GM08714 (cell line): ENCODE measurements around the gene CD37.

ENCODE experiments used
- H3K4me3 ChIP-seq: fragments of 200-500 bp; sonication (Bioruptor generic); 2 replicates; pipeline ENCODE4 v1.5.1; 2014; ENCODE audit warnings: mild to moderate bottlenecking, low read length, inconsistent platforms
- ZNF274 ChIP-seq: IDR thresholded peaks from 2 replicates; pipeline ENCODE4 v1.6.1; 2012; ENCODE audit warnings: mild to moderate bottlenecking, low read depth, low read length

CD37 gene

DNA sequence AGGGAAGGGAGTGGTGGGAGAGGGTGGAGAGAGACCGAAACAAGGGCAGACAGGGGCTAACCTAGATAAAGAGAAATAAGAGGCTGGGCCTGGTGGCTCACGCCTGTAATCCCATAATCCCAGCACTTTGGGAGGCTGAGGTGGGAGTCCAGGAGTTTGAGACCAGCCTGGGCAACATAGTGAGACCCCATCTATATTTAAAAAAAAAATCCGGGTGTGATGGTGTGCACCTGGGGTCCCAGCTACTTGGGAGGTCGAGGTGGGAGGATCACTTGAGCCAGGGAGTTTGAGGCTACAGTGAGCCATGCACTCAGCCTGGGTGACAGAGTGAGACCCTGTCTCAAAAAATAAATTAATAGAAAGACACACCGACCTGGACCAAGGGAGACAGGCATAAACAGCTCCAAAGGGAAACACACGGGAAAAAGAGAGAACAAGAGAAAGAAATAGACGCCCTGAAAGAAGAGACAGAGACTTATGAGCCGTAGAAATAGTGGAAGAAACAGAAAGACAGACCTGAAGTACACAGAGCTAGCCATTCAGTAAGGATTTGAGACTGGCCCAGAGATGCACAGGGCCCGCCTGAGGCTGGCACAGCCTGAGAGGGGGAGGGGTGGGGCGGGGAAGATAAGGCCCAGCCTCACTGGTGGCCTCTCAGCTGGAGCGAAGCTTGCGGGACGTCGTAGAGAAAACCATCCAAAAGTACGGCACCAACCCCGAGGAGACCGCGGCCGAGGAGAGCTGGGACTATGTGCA, 2.2 kb downstream of the CD37 start:
- no peak overlapping the region for H3K4me3 ChIP-seq
- no peak for TF ChIP-seq ZNF274

DNA sequence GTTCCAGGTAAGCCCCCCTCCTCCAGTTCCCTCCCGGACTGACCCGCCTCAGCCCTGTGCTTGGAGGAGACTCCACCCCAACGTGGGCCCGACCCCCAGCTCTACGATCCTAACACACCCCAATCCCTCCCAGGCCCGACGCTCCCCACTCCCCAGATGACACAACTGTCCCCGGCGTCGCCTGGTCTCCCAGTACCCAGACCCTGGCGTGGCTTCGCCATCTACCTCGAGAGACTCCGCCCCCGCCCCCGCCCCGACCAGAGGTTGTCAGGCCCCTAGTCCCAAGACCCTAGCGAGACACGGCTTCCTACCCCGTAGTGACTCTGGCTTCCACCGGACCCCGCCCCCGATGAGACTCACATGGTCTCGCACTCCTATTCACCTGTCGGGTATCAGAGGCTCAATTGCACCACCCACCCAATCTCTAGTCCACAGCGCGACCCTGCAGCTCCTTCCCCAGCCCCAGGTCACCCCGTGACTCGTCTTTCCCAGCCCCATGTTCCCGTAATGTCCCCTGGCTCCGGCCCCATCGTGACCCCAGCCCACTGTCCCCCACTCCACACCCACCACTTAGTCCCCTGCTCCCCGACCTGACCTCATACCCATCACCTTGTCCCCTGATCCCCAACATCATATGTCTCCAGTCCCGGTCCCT, 2.9 kb downstream of the CD37 start:
- no peak overlapping the region for H3K4me3 ChIP-seq
- TF ChIP-seq ZNF274 = no peak

DNA sequence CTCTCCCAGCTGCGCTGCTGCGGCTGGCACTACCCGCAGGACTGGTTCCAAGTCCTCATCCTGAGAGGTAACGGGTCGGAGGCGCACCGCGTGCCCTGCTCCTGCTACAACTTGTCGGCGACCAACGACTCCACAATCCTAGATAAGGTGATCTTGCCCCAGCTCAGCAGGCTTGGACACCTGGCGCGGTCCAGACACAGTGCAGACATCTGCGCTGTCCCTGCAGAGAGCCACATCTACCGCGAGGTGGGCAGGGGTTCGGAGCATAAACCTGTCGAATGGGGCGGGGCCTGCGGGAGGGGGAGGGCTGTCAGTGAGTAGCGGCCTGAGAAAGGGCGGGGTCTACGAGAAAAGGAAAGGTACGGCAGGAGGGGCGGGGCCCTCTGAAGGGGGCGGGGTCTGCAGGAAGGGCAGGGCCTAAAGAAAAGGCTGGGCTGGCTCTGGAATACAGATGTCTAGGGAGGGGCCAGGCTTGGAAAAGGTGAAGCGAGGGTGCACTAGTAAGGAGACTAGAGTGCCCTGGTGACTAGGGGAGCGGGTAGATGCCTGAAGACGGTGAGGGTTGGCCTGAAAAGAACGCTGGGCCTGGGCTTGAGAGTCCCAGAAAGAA, 3.6 kb downstream of the CD37 start:
- H3K4me3 ChIP-seq = no peak overlapping the region
- TF ChIP-seq ZNF274 = no peak

DNA sequence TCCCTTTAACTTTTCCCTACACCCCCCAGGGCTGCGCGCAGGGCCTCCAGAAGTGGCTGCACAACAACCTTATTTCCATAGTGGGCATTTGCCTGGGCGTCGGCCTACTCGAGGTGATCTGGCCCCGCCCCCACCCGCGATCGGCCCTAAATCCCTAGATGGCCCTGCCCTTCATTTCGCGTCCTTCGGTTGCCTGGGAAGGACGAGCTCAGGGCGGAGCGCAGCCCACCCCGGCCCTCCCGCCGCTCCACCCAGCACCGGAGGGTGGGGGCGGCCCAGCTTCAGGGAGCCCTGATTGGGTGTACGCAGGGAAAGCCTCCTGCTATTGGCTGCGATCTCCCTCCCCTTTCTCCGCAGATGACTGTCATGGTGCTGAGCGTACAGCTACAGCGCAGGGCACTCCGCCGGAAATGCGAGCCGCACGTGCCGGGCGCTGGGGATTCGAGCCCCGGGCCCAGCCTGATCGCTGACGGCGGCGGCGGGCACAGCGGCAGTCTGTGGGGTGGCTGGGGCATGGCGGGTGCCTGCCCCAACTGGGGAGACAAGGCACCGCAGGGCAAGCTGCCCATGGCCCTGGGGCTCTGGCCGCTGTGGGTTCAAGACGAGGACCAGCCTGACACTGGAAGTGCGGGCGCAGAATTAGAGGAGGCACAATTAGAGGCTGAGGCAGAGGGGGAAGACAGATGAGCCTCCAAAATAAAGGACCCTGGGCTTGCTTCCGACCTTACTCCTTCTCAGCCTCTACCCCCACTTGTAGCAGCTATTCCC, 4.3 kb downstream of the CD37 start:
- TF ChIP-seq ZNF274 = no peak

DNA sequence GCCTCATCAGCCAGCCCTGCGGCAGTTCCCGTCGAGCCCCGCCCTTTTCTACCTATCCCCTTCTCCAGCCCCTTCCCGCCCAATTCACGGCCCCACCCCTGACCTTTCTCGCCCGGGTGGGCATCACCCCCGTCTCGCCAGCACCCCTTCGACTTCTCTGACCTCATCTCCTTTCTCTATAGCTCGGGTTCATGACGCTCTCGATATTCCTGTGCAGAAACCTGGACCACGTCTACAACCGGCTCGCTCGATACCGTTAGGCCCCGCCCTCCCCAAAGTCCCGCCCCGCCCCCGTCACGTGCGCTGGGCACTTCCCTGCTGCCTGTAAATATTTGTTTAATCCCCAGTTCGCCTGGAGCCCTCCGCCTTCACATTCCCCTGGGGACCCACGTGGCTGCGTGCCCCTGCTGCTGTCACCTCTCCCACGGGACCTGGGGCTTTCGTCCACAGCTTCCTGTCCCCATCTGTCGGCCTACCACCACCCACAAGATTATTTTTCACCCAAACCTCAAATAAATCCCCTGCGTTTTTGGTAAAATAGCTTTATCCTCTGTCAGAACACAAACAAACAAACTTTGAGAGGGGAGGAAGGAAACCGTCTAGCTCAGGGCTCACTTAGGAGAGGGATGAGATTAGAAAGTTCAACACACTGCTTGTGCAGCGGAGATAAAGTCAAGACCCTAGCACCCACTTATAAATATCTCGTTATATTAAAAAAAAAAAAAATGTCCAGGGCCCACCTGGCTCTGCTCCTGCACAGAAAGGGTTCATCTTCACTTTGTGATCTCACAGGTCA, 5.1 kb downstream of the CD37 start:
- no peak for TF ChIP-seq ZNF274
- no peak overlapping the region for H3K4me3 ChIP-seq

More for the DNA sequence above, 4.3 kb downstream of the CD37 start:
- no peak overlapping the region for H3K4me3 ChIP-seq

DNA sequence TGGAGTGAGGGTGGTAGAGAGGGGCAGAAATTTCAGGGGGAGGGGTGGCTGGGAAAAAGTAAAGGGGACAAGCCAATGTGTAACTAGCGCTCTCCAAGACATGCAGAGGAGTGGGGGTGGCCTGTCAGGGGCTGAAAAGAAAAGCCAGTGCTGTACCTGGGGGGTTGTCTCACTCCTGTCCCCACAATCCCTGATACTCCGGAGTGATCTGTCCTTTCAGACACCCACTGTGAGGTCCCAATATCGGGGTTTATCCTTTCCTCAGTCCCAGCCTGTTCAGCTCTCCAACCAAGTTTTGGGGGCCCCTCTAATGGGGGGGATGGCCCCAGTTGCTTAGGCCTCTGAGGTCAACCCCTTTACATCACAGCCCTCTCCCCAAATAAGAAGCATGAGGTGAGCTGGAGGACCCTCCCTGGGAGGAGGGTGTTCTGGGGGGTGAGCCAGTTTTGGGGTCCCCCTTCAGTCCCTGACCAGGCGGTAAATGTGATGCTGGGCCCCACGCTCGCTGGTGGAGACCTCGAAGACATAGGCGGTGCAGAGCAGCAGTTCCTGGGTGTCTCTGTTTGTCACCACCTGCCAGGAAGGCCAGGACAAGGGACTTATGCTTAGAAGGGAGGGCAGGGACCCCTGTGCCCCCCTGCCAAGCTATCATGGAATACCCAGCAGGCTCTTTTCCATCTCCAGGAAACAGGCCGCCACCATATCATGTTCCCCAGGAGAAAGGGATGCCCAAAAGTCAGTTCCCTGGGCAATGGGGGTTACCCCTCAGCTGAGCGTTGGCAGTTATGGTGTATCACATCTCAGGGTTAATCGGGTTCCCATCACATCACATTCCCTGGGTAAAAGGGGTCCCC, 5.9 kb downstream of the CD37 start:
- H3K4me3 ChIP-seq = no peak overlapping the region
- no peak for TF ChIP-seq ZNF274

DNA sequence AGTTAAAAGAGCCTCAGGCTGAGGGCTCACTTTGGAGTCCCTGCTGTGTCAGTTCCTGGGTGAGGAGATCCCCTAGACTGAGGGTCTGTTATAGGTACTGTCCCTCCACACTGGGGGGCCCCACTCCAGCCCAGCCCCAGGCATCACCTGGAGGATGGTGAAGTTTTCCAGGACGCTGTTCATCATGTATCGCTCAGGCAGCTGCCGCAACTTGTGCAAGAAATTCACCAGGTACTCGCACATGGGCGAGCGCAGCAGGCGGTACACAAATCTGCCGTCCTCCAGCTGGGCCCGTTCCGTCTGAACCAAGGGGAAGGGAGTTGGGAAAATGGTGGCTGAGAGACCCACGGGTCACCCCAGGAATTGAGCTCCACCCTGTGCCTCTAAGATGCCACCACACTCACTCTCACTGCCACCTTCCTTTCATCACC, 7.1 kb downstream of the CD37 start:
- TF ChIP-seq ZNF274 = no peak
- H3K4me3 ChIP-seq = no peak overlapping the region

DNA sequence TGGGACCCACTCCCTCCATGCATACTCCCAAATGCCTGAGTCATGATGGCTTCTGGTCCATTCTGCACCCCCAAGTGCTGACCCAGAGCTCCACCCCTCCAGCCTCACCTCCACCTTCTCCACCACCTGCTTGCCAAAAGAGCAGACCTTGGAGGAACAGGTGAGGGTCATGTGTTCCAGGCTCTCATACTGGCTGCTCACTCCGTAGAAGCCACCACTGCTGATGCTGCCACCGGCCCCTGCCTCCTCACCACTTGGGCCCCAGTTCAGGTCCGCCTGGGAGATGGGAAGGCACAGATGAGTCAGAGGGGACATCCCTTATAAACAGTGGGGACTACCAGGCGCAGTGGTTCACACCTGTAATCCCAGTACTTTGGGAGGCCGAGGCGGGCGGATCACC, 7.9 kb downstream of the CD37 start:
- no peak for TF ChIP-seq ZNF274
- no peak overlapping the region for H3K4me3 ChIP-seq

DNA sequence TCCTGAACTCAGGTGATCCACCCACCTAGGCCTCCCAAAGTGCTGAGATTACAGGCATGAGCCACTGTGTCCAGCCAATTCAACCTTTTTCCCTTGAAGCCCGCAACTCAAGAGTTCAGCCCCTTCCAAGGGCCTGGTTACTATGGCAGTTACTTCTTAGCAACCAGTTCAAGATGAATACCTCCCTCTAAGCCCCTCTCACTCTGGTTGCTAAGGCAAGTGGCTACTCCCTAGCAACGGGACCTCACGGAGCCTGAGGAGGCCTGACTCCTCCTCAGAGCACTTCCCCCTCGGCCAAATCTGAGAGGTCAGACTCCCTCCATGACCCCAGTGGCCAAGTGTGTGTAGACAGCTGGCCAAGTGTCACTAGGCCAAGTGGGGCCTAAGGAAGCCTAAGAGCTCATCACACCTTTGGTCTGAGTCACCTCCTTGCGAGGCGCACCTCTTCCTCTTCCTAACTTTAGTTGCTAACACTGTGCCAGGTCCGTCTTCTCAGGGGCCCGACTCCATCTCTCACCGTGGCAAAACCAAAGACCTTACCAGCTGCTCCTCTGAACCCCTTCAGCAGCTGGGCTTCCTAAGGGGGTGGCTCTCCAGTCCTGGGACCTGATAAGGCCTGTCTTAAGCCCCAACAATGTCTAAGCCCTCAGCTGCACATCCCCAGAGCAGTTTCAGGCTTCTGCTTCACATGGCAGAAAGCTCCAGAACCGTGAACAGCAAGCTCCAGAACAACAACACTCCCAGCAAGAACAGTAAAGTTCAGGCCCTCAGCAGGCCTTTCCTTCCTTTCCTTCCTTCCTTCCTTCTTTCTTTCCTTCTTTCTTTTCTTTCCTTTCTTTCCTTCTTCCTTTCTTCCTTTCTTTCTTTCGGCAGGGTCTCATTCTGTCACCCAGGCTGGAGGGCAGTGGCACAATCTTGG, 9.6 kb downstream of the CD37 start:
- H3K4me3 ChIP-seq = no peak overlapping the region
- TF ChIP-seq ZNF274 = no peak

DNA sequence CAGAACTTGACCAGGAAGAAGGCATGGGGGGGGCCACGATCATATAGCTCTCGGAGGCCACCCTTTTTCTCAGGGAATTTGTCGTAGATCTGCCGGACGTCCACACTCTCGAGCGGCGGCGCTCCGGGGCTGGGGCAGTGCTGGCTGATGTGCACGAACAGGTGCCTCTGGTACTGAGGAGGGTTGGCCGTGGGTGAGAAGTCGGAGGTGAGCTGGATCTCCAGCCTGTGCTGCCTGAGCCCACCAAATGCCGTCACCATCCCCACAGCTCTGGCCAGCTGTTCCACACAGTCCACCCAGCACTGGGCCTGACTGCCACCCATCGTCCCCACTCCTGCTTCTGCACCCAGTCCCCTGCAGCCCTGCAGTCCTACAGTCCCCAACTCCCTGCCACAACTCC, 12.0 kb downstream of the CD37 start:
- no peak for TF ChIP-seq ZNF274
- H3K4me3 ChIP-seq = no peak overlapping the region

DNA sequence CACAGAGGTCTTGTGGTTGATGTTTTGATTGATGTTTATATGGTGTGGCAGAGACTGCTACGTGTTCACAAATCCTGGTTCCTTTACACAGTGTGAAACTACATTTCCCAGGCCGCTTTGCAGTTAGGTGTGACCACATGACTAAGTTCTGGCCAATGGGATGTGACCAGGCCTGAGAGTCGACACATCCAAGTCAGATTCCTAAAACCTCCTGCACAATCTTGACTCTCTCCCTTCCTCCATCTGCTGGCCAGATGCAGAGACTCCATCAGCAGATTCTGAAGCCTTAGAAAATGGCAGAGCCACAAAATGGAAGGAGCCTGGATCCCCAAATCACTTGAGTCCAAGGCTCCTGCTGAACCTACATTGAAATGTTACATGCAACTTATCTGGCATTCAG, 12.6 kb downstream of the CD37 start:
- no peak for TF ChIP-seq ZNF274
- no peak overlapping the region for H3K4me3 ChIP-seq
